GM12878 (cell line): ENCODE results near the gene PSME3IP1. TPM values are rescaled to one million over a fixed set of nuclear protein-coding genes. Genes with fewer than 3 reads are reported as not detected.

ENCODE experiments used
- ATAC-seq: fragments of 200-7000 bp; cut with Tn5 transposase; 3 replicates; pipeline ENCODE4 v1.9.1; 2020; ENCODE audit warnings: mild to moderate bottlenecking, moderate library complexity
- BruUV-seq: library from RNA; stranded (reverse); fragments of 400-500 nt; replicated peaks from 2 replicates; lab custom pipeline; 2021; lab: Mats Ljungman, UMichigan
- CTCF ChIA-PET: fragments of 300-600 bp; sonication (Branson Sonifier 250); formaldehyde crosslinking; extraction: SDS; loops from one replicate; lab custom pipeline; 2021; ENCODE audit warnings: inconsistent platforms; lab: Yijun Ruan, JAX
- POLR2A ChIA-PET: fragments of 350-600 bp; formaldehyde crosslinking; extraction: SDS; loops from one replicate; lab custom pipeline; 2021; ENCODE audit warnings: inconsistent platforms; lab: Charles Lee
- RAD21 ChIA-PET: fragments of 300-600 bp; sonication (Branson Sonifier 250); formaldehyde crosslinking; loops from one replicate; lab custom pipeline; 2023; ENCODE audit warnings: antibody characterized with exemption; ENCODE audit not compliant: unreplicated experiment; lab: Charles Lee
- SMC1A ChIA-PET: fragments of 300-600 bp; sonication (Branson Sonifier 250); formaldehyde crosslinking; loops from one replicate; lab custom pipeline; 2023; ENCODE audit not compliant: unreplicated experiment, uncharacterized antibody; lab: Charles Lee
- DNase-seq: peaks from one replicate; pipeline ENCODE4 v3.0.0-alpha.2; 2011; ENCODE audit warnings: low read depth, low spot score
- FAIRE-seq: peaks from 3 replicates; lab custom pipeline; 2011; peaks lifted over from hg19 to GRCh38; lab: Jason Lieb, UNC
- H2AFZ ChIP-seq: 2 replicates; pipeline ENCODE4 v1.6.0; 2011; ENCODE audit warnings: low read depth, low read length, control low read depth; ENCODE audit not compliant: control insufficient read depth
- H3K27ac ChIP-seq: 2 replicates; pipeline ENCODE4 v1.5.1; 2011; ENCODE audit warnings: control low read depth; ENCODE audit not compliant: control insufficient read depth, insufficient read depth
- H3K27me3 ChIP-seq, 2 experiments: replicated peaks in 1 of 2; 2 replicates each; pipeline versions ENCODE4 v1.6.0 to v1.6.1; 2011; ENCODE audit warnings: low read length in 1 of 2; ENCODE audit not compliant: control insufficient read depth in 2 of 2, insufficient read depth in 2 of 2
- H3K36me3 ChIP-seq, 2 experiments: 2 replicates each; pipeline ENCODE4 v1.5.1; 2011; ENCODE audit warnings: low read length in 1 of 2; ENCODE audit not compliant: control insufficient read depth in 2 of 2, insufficient read depth in 2 of 2
- H3K4me1 ChIP-seq: 2 replicates; pipeline ENCODE4 v1.6.1; 2011; ENCODE audit warnings: mild to moderate bottlenecking, low read length, moderate library complexity, mixed read lengths; ENCODE audit not compliant: control insufficient read depth, insufficient read depth
- H3K4me2 ChIP-seq: 2 replicates; pipeline ENCODE4 v1.6.0; 2011; ENCODE audit warnings: control low read depth; ENCODE audit not compliant: control insufficient read depth, insufficient read depth
- H3K4me3 ChIP-seq: fragments of 200-600 bp; sonication (generic); 2 replicates; pipeline ENCODE4 v1.5.1; 2016
- H3K79me2 ChIP-seq: 2 replicates; pipeline ENCODE4 v1.6.0; 2011; ENCODE audit warnings: low read length; ENCODE audit not compliant: control insufficient read depth, insufficient read depth
- H3K9ac ChIP-seq: 2 replicates; pipeline ENCODE4 v1.8.0; 2011; ENCODE audit warnings: low read length, control low read depth, mixed read lengths; ENCODE audit not compliant: control insufficient read depth, insufficient read depth
- H3K9me3 ChIP-seq: replicated peaks from 3 replicates; pipeline ENCODE4 v1.5.1; 2011; ENCODE audit warnings: mild to moderate bottlenecking, low read length; ENCODE audit not compliant: control insufficient read depth, insufficient read depth
- H4K20me1 ChIP-seq: 2 replicates; pipeline ENCODE4 v1.6.0; 2011; ENCODE audit not compliant: control insufficient read depth, insufficient read depth
- GATAD2B ChIP-seq: fragments of 450-650 bp; conservative IDR thresholded peaks from 2 replicates; pipeline ENCODE4 v1.6.1; 2017; ENCODE audit warnings: low read depth, mild to moderate bottlenecking, moderate library complexity
- IKZF2 ChIP-seq, 2 experiments: fragments of 450-650 bp; IDR thresholded peaks; 2 replicates each; pipeline ENCODE4 v1.6.1; 2017; ENCODE audit warnings: mild to moderate bottlenecking in 2 of 2, moderate library complexity in 2 of 2
- RELB ChIP-seq: fragments of 450-650 bp; IDR thresholded peaks from 2 replicates; pipeline ENCODE4 v1.6.1; 2017; ENCODE audit warnings: low read depth, mild to moderate bottlenecking, moderate library complexity
- TAF1 ChIP-seq: IDR thresholded peaks from 2 replicates; pipeline ENCODE4 v1.6.1; 2011; ENCODE audit warnings: mild to moderate bottlenecking, low read depth, low read length, borderline replicate concordance
- WGBS: methylation state at CpG from one replicate; pipeline ENCODE4 v1.1.6; 2016; ENCODE audit warnings: low lambda C conversion rate; ENCODE audit not compliant: insufficient replicate concordance, insufficient coverage; ENCODE audit errors: missing lambda C conversion rate; 5-methylcytosine and 5-hydroxymethylcytosine counted together
- in situ Hi-C: fragments of 300-500 bp; cut with MboI; formaldehyde crosslinking; loops from 9 replicates; pipeline ENCODE4 v1.14.3; 2018; ENCODE audit warnings: mixed read lengths
- intact Hi-C: fragments of 100-400 bp; cut with micrococcal nuclease; formaldehyde crosslinking; loops from one replicate; pipeline ENCODE4 v1.14.2; 2022; ENCODE audit not compliant: unreplicated experiment
- polyA plus RNA-seq, 11 experiments: library from polyadenylated mRNA; depleted of rRNA in 4 of 11; unstranded in 6 of 11; stranded (reverse) in 5 of 11; fragments of >200 nt; fragmentation: Nextera tagmentation in 4 of 11; fragmentation: Illumina TruSeq in 1 of 11; extraction: Ambion mirVana in 4 of 11; extraction: Trizol in 1 of 11; gene quantifications; 1 replicate in 1 of 11; 2 replicates in 10 of 11; pipeline versions ENCODE4 v1.2.1 to v1.2.3, GENCODE V29; 2011 to 2016; ENCODE audit warnings: inconsistent platforms in 2 of 11, missing spikeins in 2 of 11, low read depth in 1 of 11
- total RNA-seq, 4 experiments: library from RNA; depleted of rRNA in 3 of 4; stranded (reverse); fragments of >200 nt in 3 of 4; fragmentation: Illumina TruSeq in 1 of 4; extraction: Trizol in 1 of 4; gene quantifications; 2 replicates each; pipeline versions ENCODE4 v1.2.1 to v1.2.3, GENCODE V29; 2013 to 2021
- TF ChIP-seq, protein P1 (sequence below): fragments of 450-650 bp; IDR thresholded peaks from 2 replicates; pipeline ENCODE4 v1.6.1; 2016; ENCODE audit warnings: mild to moderate bottlenecking, moderate library complexity, borderline replicate concordance
- TF ChIP-seq, protein P2 (sequence below): IDR thresholded peaks from 2 replicates; pipeline ENCODE4 v1.6.1; 2011; ENCODE audit warnings: borderline replicate concordance, low read depth, mild to moderate bottlenecking, moderate library complexity, low read length; ENCODE audit not compliant: insufficient read depth, poor library complexity, severe bottlenecking

PSME3IP1 gene
- total and polyA plus RNA-seq, 10 of the 15 experiments (the other 5 are each of a cell fraction or from before 2014, with no cell fraction given), result 67.9 to 174 (median 111) TPM

DNA sequence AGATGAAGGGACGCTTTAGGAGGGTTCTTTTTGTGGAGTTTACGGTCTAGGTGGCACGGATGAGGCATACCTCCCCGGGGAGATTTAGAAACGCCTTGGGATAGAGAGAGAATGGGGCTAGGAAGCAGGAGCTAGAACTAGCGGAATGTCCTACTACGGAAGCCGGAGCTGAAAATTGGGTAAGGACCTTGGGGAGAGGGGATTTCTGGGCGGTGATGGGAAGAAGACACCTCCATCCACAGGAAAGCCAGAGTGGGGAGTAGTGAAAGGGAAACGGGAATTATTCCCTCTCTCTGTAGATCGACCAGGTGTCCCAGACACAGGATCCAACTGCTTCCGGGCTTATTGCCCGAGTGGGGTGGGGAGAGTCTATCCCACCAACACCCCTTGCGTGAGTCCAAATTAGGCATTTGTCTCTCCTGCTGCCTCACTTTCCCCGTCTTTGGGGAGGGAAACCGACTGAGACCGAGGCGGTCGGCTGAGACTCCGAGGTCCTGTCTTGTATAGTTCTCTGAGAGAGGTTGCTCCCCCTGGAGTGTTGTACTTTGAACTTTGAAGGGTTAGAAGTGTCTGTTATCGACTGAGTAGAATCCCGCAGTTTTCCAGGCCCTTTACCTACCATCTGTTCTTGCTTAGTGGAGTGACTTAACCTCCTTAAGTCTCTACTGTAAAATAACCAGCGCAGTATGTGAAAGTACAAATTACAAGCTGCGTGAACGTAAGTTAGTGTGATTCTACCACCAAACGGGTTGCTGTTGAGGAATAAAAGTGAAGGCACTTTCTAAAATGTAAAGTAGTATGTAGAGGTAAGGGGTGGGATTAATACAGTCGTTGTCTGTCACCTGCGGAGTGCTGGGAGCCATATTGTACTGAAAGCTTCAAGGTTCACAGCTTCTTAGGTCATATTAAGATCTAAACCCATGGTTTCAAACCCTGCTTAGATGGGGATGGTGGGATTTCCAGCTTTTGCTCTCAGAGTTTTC, 1.3 kb upstream of the PSME3IP1 start (continued):
- TF ChIP-seq RELB (peak; percentile 28; the same call in 1 of the 2 replicates), TAF1 (peak; percentile 72; the same call in 1 of the 2 replicates), IKZF2 (IDR thresholded peaks at IDR 0.05) (peak; percentile 52 to 71)
- TF ChIP-seq, all 136 proteins: peak for 12

- DNase-seq (no peak), FAIRE-seq (no peak), ATAC-seq (peak; percentile 46)
- peak overlapping the region; percentile 63 for H2AFZ ChIP-seq
- intact Hi-C loops (loop anchor here (5.0 kb wide), 2 partner anchors 213 to 352 kb away; partner anchors contain the start of gene CCDC102A), in situ Hi-C loops (no loop called here)
- ChIA-PET POLR2A (interaction anchor here (0.6 to 2.8 kb wide), 12 partner anchors 9 to 262 kb away, joined by 3 to 10 read pairs (median 4); partner anchors contain the start of genes CIAPIN1 and COQ9), SMC1A (interaction anchor here (0.9 to 1.6 kb wide), 6 partner anchors 12 to 131 kb away, joined by 3 to 4 read pairs (median 3); partner anchors contain the start of gene ARL2BP), RAD21 (interaction anchor here (0.5 to 3.6 kb wide), 10 partner anchors 19 to 420 kb away, joined by 3 to 20 read pairs (median 4); no protein-coding TSS in a partner anchor), CTCF (interaction anchor here (0.6 to 1.6 kb wide), 8 partner anchors 10 to 1081 kb away, joined by 3 to 4 read pairs (median 3); no protein-coding TSS in a partner anchor)
- WGBS, result under 1% methylated on average over 37 of the region's 37 CpGs
- peak overlapping the region; percentile 95 for H3K9ac ChIP-seq
- H3K27me3 ChIP-seq, result no peaks in the 10 kb centered on the region
- peak overlapping the region; percentile 94 for H3K27ac ChIP-seq
- peaks cover 5% of the 10 kb centered on the region; the same call in 1 of the 2 replicates for H3K4me1 ChIP-seq
- H3K79me2 ChIP-seq, result peaks cover 89% of the 10 kb centered on the region
- TSS peak; percentile 85 for BruUV-seq
- peak overlapping the region; percentile 85 for H3K4me2 ChIP-seq
- no peaks in the 10 kb centered on the region for H4K20me1 ChIP-seq
- peak overlapping the region; percentile 81 for H3K4me3 ChIP-seq
- H3K36me3 ChIP-seq, result no peaks in the 10 kb centered on the region
- no peaks in the 10 kb centered on the region for H3K9me3 ChIP-seq
- TF ChIP-seq, protein P1, sequence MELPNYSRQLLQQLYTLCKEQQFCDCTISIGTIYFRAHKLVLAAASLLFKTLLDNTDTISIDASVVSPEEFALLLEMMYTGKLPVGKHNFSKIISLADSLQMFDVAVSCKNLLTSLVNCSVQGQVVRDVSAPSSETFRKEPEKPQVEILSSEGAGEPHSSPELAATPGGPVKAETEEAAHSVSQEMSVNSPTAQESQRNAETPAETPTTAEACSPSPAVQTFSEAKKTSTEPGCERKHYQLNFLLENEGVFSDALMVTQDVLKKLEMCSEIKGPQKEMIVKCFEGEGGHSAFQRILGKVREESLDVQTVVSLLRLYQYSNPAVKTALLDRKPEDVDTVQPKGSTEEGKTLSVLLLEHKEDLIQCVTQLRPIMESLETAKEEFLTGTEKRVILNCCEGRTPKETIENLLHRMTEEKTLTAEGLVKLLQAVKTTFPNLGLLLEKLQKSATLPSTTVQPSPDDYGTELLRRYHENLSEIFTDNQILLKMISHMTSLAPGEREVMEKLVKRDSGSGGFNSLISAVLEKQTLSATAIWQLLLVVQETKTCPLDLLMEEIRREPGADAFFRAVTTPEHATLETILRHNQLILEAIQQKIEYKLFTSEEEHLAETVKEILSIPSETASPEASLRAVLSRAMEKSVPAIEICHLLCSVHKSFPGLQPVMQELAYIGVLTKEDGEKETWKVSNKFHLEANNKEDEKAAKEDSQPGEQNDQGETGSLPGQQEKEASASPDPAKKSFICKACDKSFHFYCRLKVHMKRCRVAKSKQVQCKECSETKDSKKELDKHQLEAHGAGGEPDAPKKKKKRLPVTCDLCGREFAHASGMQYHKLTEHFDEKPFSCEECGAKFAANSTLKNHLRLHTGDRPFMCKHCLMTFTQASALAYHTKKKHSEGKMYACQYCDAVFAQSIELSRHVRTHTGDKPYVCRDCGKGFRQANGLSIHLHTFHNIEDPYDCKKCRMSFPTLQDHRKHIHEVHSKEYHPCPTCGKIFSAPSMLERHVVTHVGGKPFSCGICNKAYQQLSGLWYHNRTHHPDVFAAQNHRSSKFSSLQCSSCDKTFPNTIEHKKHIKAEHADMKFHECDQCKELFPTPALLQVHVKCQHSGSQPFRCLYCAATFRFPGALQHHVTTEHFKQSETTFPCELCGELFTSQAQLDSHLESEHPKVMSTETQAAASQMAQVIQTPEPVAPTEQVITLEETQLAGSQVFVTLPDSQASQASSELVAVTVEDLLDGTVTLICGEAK, result no peak
- TF ChIP-seq GATAD2B, result peak; percentile 51; the same call in 1 of the 2 replicates
- TF ChIP-seq, protein P2, sequence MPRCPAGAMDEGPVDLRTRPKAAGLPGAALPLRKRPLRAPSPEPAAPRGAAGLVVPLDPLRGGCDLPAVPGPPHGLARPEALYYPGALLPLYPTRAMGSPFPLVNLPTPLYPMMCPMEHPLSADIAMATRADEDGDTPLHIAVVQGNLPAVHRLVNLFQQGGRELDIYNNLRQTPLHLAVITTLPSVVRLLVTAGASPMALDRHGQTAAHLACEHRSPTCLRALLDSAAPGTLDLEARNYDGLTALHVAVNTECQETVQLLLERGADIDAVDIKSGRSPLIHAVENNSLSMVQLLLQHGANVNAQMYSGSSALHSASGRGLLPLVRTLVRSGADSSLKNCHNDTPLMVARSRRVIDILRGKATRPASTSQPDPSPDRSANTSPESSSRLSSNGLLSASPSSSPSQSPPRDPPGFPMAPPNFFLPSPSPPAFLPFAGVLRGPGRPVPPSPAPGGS, result no peak
Measured at GRCh38 chr16:57185446-57185944, 344 bp downstream of the PSME3IP1 start.
